ENCODE measurements around the gene OR9Q2. TPM values are rescaled to one million over a fixed set of nuclear protein-coding genes. Genes with fewer than 3 reads are reported as not detected.

Gene OR9Q2
- total and polyA plus RNA-seq, 3 donors from 2014 or later: 0.16 to 0.43 TPM; not detected in 1

DNA sequence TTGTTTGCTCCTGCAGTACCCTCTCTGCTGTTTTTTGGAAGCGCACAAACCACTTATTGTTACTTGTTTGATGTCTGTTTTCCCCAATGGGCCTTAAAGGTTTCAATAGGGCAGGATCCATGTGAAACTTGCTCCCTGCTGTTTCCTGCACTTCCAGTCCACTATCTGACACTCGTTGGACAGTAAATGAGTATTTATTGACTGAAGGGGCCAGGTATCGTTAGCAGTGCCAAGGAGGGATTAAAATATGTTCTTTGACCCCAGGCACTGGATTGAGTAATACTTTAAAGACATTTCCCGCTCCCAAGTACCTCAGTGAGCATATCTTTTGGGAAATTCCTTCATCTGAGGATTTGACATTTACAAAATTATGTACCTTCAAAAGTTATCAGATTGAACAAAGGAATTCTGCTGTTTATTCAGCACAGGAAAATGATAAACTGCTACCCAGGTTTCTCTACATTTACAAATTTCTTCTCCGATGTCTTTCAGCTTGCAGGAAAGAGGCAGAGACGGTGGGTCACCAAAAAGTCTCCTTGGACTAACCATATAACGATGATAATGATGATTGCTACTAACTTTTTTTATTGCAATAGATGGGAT, 23.3 kb upstream of the OR9Q2 start:
- no peaks in the 10 kb centered on the region for H3K27me3 ChIP-seq
- no peak overlapping the region for H3K27ac ChIP-seq
- intact Hi-C loops (cut with DNase I; ENCODE audit: low total_unique reads): no loop called here
- H3K4me1 ChIP-seq: no peaks in the 10 kb centered on the region
- H3K36me3 ChIP-seq (ENCODE audit: low read depth, missing control alignments): no peaks in the 10 kb centered on the region
- DNase-seq: no peak
- H3K9me3 ChIP-seq: no peaks in the 10 kb centered on the region
- TF ChIP-seq, protein P1, sequence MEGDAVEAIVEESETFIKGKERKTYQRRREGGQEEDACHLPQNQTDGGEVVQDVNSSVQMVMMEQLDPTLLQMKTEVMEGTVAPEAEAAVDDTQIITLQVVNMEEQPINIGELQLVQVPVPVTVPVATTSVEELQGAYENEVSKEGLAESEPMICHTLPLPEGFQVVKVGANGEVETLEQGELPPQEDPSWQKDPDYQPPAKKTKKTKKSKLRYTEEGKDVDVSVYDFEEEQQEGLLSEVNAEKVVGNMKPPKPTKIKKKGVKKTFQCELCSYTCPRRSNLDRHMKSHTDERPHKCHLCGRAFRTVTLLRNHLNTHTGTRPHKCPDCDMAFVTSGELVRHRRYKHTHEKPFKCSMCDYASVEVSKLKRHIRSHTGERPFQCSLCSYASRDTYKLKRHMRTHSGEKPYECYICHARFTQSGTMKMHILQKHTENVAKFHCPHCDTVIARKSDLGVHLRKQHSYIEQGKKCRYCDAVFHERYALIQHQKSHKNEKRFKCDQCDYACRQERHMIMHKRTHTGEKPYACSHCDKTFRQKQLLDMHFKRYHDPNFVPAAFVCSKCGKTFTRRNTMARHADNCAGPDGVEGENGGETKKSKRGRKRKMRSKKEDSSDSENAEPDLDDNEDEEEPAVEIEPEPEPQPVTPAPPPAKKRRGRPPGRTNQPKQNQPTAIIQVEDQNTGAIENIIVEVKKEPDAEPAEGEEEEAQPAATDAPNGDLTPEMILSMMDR (IDR thresholded peaks at IDR 0.05): no peak
- TF ChIP-seq POLR2A (IDR thresholded peaks at IDR 0.05): no peak
- no peak overlapping the region for H3K4me3 ChIP-seq
- WGBS, 2 donors: 64 to 70% methylated on average over 7 of the region's 7 CpGs

DNA sequence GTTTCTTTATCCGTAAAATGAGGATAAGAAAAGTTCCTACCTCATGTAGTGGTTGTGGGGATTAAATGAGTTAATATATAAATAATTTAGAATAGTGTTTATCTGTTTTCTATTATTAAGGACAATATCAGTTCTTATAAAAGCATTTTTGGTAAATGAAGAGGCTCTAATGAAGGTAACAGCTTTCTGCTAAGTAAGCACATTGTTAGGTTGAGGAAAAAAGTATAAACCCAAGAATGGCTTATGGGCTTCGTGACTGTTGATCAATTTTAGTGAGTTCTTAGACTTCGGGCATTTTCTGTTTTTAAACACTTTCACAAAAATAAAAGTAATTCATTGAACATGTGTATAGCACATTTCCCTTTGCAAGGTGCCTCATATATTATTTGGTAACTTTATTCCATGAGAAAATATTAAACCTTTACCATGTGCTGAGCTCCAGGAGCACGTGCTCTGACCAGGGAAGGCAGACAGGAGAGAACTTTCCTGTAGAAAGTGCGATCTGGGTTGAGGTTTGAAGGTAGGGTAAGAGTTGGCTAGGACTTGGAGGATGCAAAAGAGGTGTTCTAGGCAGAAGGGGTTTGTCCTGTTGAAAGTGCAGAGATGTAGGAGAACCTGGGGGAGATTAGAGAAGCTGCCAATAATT, 11.3 kb upstream of the OR9Q2 start:
- TF ChIP-seq, protein P1 (IDR thresholded peaks at IDR 0.05): no peak
- TF ChIP-seq POLR2A (IDR thresholded peaks at IDR 0.05): no peak
- H3K27me3 ChIP-seq: no peaks in the 10 kb centered on the region
- no peak overlapping the region for H3K27ac ChIP-seq
- intact Hi-C loops (cut with DNase I; ENCODE audit: low total_unique reads): no loop called here
- H3K36me3 ChIP-seq (ENCODE audit: low read depth, missing control alignments): no peaks in the 10 kb centered on the region
- 84 to 86% methylated on average over 5 of the region's 5 CpGs for WGBS, 2 donors
- H3K4me3 ChIP-seq: no peak overlapping the region
- no peaks in the 10 kb centered on the region for H3K9me3 ChIP-seq
- no peak for DNase-seq
- H3K4me1 ChIP-seq: no peaks in the 10 kb centered on the region

DNA sequence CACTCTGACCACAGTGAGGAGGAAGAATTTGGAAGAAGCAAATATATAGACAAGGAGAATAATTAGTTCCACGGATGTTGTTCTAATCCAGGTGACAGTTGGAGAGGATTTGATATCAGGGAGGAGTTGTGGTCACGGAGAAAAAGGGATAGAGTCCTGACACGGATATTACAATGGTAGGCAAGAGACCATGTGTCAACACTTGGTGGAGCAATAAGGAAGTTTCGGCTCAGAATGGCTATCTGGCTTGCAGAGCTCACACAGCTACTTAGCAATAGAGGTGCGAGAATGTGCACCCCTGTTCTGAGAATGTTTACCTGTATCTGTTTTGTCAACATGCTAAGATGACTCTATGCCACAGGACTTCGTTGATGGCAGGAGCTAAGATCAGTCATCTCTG, 10.4 kb upstream of the OR9Q2 start:
- H3K4me1 ChIP-seq: no peaks in the 10 kb centered on the region
- no peak overlapping the region for H3K4me3 ChIP-seq
- TF ChIP-seq, protein P1 (IDR thresholded peaks at IDR 0.05): no peak
- no peak for TF ChIP-seq POLR2A (IDR thresholded peaks at IDR 0.05)
- no peak for DNase-seq
- intact Hi-C loops (cut with DNase I; ENCODE audit: low total_unique reads): no loop called here
- no peaks in the 10 kb centered on the region for H3K36me3 ChIP-seq (ENCODE audit: low read depth, missing control alignments)
- H3K27me3 ChIP-seq: no peaks in the 10 kb centered on the region
- no peaks in the 10 kb centered on the region for H3K9me3 ChIP-seq
- no peak overlapping the region for H3K27ac ChIP-seq
- WGBS, 2 donors: 89% methylated on average over 6 of the region's 6 CpGs

DNA sequence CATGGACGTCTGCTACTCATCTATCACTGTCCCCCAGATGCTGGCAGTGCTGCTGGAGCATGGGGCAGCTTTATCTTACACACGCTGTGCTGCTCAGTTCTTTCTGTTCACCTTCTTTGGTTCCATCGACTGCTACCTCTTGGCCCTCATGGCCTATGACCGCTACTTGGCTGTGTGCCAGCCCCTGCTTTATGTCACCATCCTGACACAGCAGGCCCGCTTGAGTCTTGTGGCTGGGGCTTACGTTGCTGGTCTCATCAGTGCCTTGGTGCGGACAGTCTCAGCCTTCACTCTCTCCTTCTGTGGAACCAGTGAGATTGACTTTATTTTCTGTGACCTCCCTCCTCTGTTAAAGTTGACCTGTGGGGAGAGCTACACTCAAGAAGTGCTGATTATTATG, 9.2 kb upstream of the OR9Q2 start:
- 75 to 79% methylated on average over 7 of the region's 7 CpGs for WGBS, 2 donors
- Histone ChIP-seq H3K4me3 (no peak overlapping the region), H3K9me3 (no peaks in the 10 kb centered on the region), H3K36me3 (ENCODE audit: low read depth, missing control alignments) (no peaks in the 10 kb centered on the region), H3K4me1 (no peaks in the 10 kb centered on the region), H3K27me3 (no peaks in the 10 kb centered on the region), H3K27ac (no peak overlapping the region)
- TF ChIP-seq, protein P1 (IDR thresholded peaks at IDR 0.05): no peak
- TF ChIP-seq POLR2A (IDR thresholded peaks at IDR 0.05): no peak
- no peak for DNase-seq
- intact Hi-C loops (cut with DNase I; ENCODE audit: low total_unique reads): no loop called here

DNA sequence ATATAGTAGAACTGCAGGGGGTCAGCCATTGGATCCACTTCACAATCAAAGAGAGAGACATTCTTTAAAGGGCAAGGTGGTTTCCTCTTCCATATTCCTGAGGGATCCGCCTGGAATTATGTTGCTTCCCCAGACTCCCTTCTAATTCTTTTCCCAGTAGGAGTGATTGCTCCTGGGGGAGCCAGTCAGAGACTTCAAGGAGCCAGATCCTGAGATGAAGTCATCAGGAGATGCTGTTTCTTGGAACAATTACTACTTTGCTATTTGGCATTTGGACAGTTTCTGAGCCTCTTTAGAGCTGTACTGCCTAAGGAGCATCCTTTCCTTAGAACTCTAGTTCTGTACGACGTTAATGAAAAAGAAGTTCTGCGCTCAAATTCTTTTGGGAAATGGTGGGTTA, 1.9 kb upstream of the OR9Q2 start:
- TF ChIP-seq, protein P1 (IDR thresholded peaks at IDR 0.05): no peak
- TF ChIP-seq POLR2A (IDR thresholded peaks at IDR 0.05): no peak
- intact Hi-C loops (cut with DNase I; ENCODE audit: low total_unique reads): no loop called here

More for the DNA sequence above, 1.9 kb upstream of the OR9Q2 start:
- no peak for DNase-seq
- Histone ChIP-seq H3K4me1 (no peaks in the 10 kb centered on the region), H3K9me3 (no peaks in the 10 kb centered on the region), H3K4me3 (no peak overlapping the region), H3K27me3 (no peaks in the 10 kb centered on the region), H3K36me3 (ENCODE audit: low read depth, missing control alignments) (no peaks in the 10 kb centered on the region), H3K27ac (no peak overlapping the region)
- WGBS, 2 donors: 87 to 94% methylated on average over 4 of the region's 4 CpGs
